Right lobe of liver (tissue), 6 donors: ENCODE measurements around the gene PLEKHG3. TPM values are rescaled to one million over a fixed set of nuclear protein-coding genes. Genes with fewer than 3 reads are reported as not detected.

Experiments
- ATAC-seq, 4 donors: fragments of 200-7000 bp; cut with Tn5 transposase; one replicate each; pipeline ENCODE4 v1.9.1; 2020; ENCODE audit warnings: mild to moderate bottlenecking in 4 of 4, moderate library complexity in 4 of 4
- DNase-seq, 3 donors: peaks; one replicate each; pipeline ENCODE4 v3.0.0-alpha.2; 2020
- H3K27ac ChIP-seq, 3 donors: fragments of 200-600 bp; one replicate each; pipeline ENCODE4 v1.8.0; 2022
- H3K27me3 ChIP-seq, 2 donors: fragments of 200-600 bp; one replicate each; pipeline ENCODE4 v1.8.0; 2022
- H3K36me3 ChIP-seq, 4 donors: fragments of 200-600 bp; sonication (generic) in 1 of 4; one replicate each; pipeline versions ENCODE4 v1.5.1 to v1.8.0; 2017 to 2022; ENCODE audit warnings: control low read depth in 1 of 4
- H3K4me1 ChIP-seq, 4 donors: fragments of 200-600 bp; sonication (generic) in 1 of 4; one replicate each; pipeline versions ENCODE4 v1.5.1 to v1.8.0; 2017 to 2022; ENCODE audit warnings: control low read depth in 1 of 4
- H3K4me3 ChIP-seq, 3 donors: fragments of 200-600 bp; one replicate each; pipeline ENCODE4 v1.8.0; 2022
- H3K9me3 ChIP-seq, 4 donors: fragments of 200-600 bp; sonication (generic) in 1 of 4; one replicate each; pipeline versions ENCODE4 v1.5.1 to v1.8.0; 2017 to 2022; ENCODE audit warnings: control low read depth in 1 of 4
- POLR2A ChIP-seq: fragments of 450-650 bp; IDR thresholded peaks from one replicate; pipeline ENCODE4 v1.6.1; 2017; ENCODE audit warnings: antibody characterized with exemption, mild to moderate bottlenecking
- WGBS: methylation state at CpG from one replicate; pipeline ENCODE4 v1.1.6; 2018; ENCODE audit warnings: low coverage, low lambda C conversion rate; ENCODE audit not compliant: insufficient coverage; ENCODE audit errors: missing lambda C conversion rate; 5-methylcytosine and 5-hydroxymethylcytosine counted together
- intact Hi-C, 2 donors: fragments of 100-400 bp; cut with DNase I; formaldehyde crosslinking; loops; one replicate each; pipeline versions ENCODE4 v1.11.2 to v1.14.1; 2022
- total RNA-seq, 6 experiments: library from RNA; depleted of rRNA in 2 of 6; stranded (reverse); fragments of >200 nt in 2 of 6; fragmentation: NEBNext Ultra II Directional in 3 of 6; extraction: Animal tissue kit (Norgen Biotek cat#: 25700) in 3 of 6; gene quantifications; one replicate each; pipeline versions ENCODE4 v1.1.0 to v1.2.4, GENCODE V29; 2016 to 2023
- TF ChIP-seq, protein P1 (sequence below), 4 donors: fragments of 200-600 bp in 3 of 4; fragments of 450-650 bp in 1 of 4; IDR thresholded peaks; one replicate each; pipeline versions ENCODE4 v1.5.1 to v1.8.0; 2016 to 2022; ENCODE audit warnings: antibody characterized with exemption in 4 of 4, mild to moderate bottlenecking in 2 of 4
- donor health status: DM: no; HTN: yes; CAD: no.
- donor health status: DM: no; HTN: no; CAD: no.
- donor health status: DM: no; HTN: no; CAD: no.
- donor health status: DM: no; HTN: yes; CAD: no.
- donor health status: DM: no; HTN: yes; CAD: no.

PLEKHG3 gene
- total RNA-seq, 6 experiments from 2014 or later: 25.4 to 49.1 (median 28.0) TPM

DNA sequence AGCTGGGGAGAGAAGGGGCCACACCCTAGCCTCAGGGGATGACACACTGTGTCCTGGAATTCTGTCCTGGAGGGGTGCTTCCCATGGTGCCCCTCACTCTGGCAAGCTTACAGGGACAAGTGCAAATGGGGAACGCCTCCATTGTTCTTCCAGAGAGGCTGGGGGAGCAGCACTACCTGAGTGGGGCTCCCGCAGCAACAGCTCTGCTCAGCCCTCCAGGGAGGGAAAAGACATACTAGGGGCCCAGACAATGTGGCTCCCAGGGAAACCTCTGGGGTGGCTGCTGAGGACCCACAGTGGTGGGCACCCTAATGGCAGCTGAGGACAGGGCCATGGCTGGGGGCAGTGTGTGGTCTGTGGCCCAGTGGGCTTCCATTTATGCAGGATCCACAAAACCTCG, 69.4 kb downstream of the PLEKHG3 start:
- H3K4me1 ChIP-seq: peaks cover 0 to 9% (median 3%) of the 10 kb centered on the region in 4 donors
- no peaks in the 10 kb centered on the region for H3K36me3 ChIP-seq
- intact Hi-C loops: loop anchor here in 1 of 2 donors (10.0 kb wide), 1 partner anchor 101 kb away; the partner anchor contains the start of gene SPTB
- H3K9me3 ChIP-seq: no peaks in the 10 kb centered on the region
- H3K27ac ChIP-seq: no peak overlapping the region
- DNase-seq (no peak), ATAC-seq (no peak)
- WGBS: no CpG with 5 or more reads among the region's 3 CpGs
- H3K27me3 ChIP-seq: no peaks in the 10 kb centered on the region
- TF ChIP-seq, protein P1, sequence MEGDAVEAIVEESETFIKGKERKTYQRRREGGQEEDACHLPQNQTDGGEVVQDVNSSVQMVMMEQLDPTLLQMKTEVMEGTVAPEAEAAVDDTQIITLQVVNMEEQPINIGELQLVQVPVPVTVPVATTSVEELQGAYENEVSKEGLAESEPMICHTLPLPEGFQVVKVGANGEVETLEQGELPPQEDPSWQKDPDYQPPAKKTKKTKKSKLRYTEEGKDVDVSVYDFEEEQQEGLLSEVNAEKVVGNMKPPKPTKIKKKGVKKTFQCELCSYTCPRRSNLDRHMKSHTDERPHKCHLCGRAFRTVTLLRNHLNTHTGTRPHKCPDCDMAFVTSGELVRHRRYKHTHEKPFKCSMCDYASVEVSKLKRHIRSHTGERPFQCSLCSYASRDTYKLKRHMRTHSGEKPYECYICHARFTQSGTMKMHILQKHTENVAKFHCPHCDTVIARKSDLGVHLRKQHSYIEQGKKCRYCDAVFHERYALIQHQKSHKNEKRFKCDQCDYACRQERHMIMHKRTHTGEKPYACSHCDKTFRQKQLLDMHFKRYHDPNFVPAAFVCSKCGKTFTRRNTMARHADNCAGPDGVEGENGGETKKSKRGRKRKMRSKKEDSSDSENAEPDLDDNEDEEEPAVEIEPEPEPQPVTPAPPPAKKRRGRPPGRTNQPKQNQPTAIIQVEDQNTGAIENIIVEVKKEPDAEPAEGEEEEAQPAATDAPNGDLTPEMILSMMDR (IDR thresholded peaks at IDR 0.05): no peak
- TF ChIP-seq POLR2A: no peak
- H3K4me3 ChIP-seq: no peak overlapping the region

DNA sequence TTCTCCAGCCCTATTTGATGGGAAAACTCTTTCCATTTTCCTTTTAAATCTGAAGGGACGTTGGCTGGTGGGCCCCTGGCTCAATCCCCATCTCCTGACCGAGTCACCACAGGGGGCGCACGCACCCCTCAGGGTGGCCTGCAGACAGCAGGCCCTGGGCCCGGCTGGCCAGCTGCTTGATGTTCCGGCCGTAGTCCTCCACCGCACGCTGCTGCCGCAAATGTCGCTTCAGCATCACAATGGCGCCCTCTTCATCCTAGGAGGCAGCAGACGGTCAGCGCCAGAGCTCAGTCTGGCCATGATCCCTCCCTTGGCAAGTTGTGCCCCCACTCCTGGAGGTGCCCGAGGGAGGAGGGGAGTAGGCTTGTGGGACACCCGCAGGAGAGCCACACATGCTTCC, 70.0 kb downstream of the PLEKHG3 start:
- H3K4me1 ChIP-seq: peaks cover 0 to 16% (median 7%) of the 10 kb centered on the region in 4 donors
- intact Hi-C loops: loop anchor here in 1 of 2 donors (10.0 kb wide), 1 partner anchor 101 kb away; the partner anchor contains the start of gene SPTB
- H3K4me3 ChIP-seq: no peak overlapping the region
- H3K9me3 ChIP-seq: no peaks in the 10 kb centered on the region
- no peak for TF ChIP-seq POLR2A
- TF ChIP-seq, protein P1 (IDR thresholded peaks at IDR 0.05): no peak
- DNase-seq (no peak), ATAC-seq (no peak)
- H3K36me3 ChIP-seq: no peaks in the 10 kb centered on the region
- no peak overlapping the region for H3K27ac ChIP-seq
- 86% methylated on average over 1 of the region's 16 CpGs for WGBS
- H3K27me3 ChIP-seq: no peaks in the 10 kb centered on the region

DNA sequence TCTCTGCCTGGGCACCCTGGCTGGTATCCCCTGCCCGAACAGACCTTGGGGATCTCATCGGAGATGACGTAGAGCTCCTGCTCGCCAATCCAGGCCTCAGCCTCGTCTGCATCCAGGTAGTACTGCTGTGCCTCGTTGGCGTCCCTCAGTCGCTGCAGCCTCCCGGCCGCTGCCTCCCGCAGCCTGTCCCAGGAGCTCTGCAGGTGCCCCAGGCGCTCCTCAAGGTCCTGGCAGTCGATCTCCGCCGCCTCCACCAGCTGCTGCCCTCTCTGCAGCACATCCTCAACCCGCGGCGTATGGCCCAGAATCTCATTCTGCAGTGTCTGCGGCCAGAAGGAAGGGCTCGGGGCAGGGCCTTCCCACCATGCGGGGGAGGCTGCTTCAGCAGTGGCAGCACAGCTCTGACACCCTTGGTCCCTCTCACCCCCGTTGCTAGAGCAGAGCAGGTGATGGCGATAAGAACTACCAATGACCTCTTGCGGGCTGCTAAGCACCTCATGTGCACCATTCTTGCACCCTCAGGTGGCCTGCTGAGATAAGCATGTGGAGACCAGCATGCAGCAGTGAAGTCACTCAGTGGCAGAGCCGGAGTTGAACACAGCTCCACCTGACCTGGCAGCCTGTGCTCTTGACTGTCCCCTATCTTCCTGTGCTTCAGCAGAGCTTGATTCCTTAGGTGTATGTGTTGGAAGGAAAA, 71.0 kb downstream of the PLEKHG3 start:
- intact Hi-C loops: loop anchor here in 1 of 2 donors (10.0 kb wide), 1 partner anchor 100 kb away; the partner anchor contains the start of gene SPTB
- Histone ChIP-seq H3K27me3 (no peaks in the 10 kb centered on the region), H3K27ac (no peak overlapping the region), H3K9me3 (no peaks in the 10 kb centered on the region), H3K4me1 (peaks cover 0 to 19% (median 7%) of the 10 kb centered on the region in 4 donors), H3K36me3 (no peaks in the 10 kb centered on the region), H3K4me3 (no peak overlapping the region)
- ATAC-seq: no peak
- TF ChIP-seq, protein P1 (IDR thresholded peaks at IDR 0.05): no peak
- no peak for TF ChIP-seq POLR2A
- no peak for DNase-seq
- 80% methylated on average over 2 of the region's 25 CpGs for WGBS

DNA sequence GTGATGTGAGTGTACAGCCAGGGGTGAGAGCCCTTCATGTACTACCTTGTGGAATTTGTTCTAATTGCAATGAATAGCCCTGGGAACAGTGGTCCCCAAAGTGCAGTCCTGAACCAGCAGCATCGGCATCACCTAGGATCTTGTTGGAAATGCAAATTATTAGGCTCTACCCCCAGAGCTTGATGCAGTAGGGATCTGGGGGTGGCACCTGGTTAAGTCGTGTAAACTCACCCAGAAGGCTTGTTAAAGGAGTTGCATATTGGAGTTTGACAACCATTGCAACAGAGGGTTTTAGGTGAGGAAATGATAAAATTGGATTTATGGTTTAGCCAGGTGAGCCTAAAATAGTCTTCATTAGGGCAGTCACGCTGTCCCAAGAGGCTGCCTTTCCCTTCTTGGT, 73.2 kb downstream of the PLEKHG3 start:
- ATAC-seq: no peak
- intact Hi-C loops: loop anchor here in 1 of 2 donors (10.0 kb wide), 1 partner anchor 97 kb away; the partner anchor contains the start of gene SPTB

More for the DNA sequence above, 73.2 kb downstream of the PLEKHG3 start:
- H3K9me3 ChIP-seq: no peaks in the 10 kb centered on the region
- DNase-seq: no peak
- no peaks in the 10 kb centered on the region for H3K36me3 ChIP-seq
- no peak overlapping the region for H3K4me3 ChIP-seq
- peaks cover 0 to 19% (median 7%) of the 10 kb centered on the region in 4 donors for H3K4me1 ChIP-seq
- no peak overlapping the region for H3K27ac ChIP-seq
- no peak for TF ChIP-seq POLR2A
- TF ChIP-seq, protein P1 (IDR thresholded peaks at IDR 0.05): no peak
- 57% methylated on average over 1 of the region's 3 CpGs for WGBS
- H3K27me3 ChIP-seq: no peaks in the 10 kb centered on the region
